PC-9 (cell line): ENCODE measurements around the gene TROAP. TPM values are rescaled to one million over a fixed set of nuclear protein-coding genes. Genes with fewer than 3 reads are reported as not detected.

Experiments
- BruUV-seq: library from RNA; stranded (reverse); fragments of 400-500 nt; replicated peaks from 2 replicates; lab custom pipeline; 2021; lab: Mats Ljungman, UMichigan
- CTCF ChIA-PET: fragments of 300-600 bp; sonication (Branson Sonifier 250); formaldehyde crosslinking; loops from one replicate; lab custom pipeline; 2022; ENCODE audit warnings: antibody characterized with exemption; lab: Charles Lee
- POLR2A ChIA-PET: fragments of 300-600 bp; sonication (Branson Sonifier 250); formaldehyde crosslinking; loops from one replicate; lab custom pipeline; 2022; ENCODE audit warnings: antibody characterized with exemption; ENCODE audit not compliant: unreplicated experiment; lab: Charles Lee
- DNase-seq, 2 experiments: peaks; one replicate each; pipeline versions ENCODE4 v3.0.0 to v3.0.0-alpha.2; 2015 to 2022; ENCODE audit warnings: mixed read lengths in 1 of 2
- H2AFZ ChIP-seq: fragments of 200-600 bp; sonication (generic); 2 replicates; pipeline ENCODE4 v1.8.1; 2017; ENCODE audit warnings: antibody characterized with exemption
- H3F3A ChIP-seq: fragments of 200-600 bp; sonication (generic); 2 replicates; pipeline ENCODE4 v1.8.1; 2017; ENCODE audit warnings: antibody characterized with exemption, mild to moderate bottlenecking, low read depth; ENCODE audit not compliant: insufficient read depth
- H3K27ac ChIP-seq: fragments of 200-600 bp; sonication (generic); 2 replicates; pipeline ENCODE4 v1.6.1; 2016; ENCODE audit warnings: mixed run types
- H3K27me3 ChIP-seq: fragments of 200-600 bp; sonication (generic); 2 replicates; pipeline ENCODE4 v1.6.1; 2016; ENCODE audit warnings: low read depth, mixed run types; ENCODE audit not compliant: insufficient read depth
- H3K36me3 ChIP-seq: fragments of 200-600 bp; sonication (generic); 2 replicates; pipeline ENCODE4 v1.6.1; 2016; ENCODE audit warnings: low read depth, mixed run types
- H3K4me1 ChIP-seq: fragments of 200-600 bp; sonication (generic); replicated peaks from 2 replicates; pipeline ENCODE4 v1.6.1; 2016; ENCODE audit warnings: mixed run types; ENCODE audit not compliant: insufficient read depth
- H3K4me2 ChIP-seq: fragments of 200-600 bp; sonication (generic); 2 replicates; pipeline ENCODE4 v1.6.1; 2017; ENCODE audit warnings: mixed run types
- H3K4me3 ChIP-seq: fragments of 200-600 bp; sonication (generic); 2 replicates; pipeline ENCODE4 v1.6.1; 2016; ENCODE audit warnings: mixed run types
- H3K79me2 ChIP-seq: fragments of 200-600 bp; sonication (generic); 2 replicates; pipeline ENCODE4 v1.6.1; 2017; ENCODE audit warnings: low read depth, mixed run types
- H3K9me2 ChIP-seq: fragments of 200-600 bp; sonication (generic); 2 replicates; pipeline ENCODE4 v1.8.1; 2017; ENCODE audit warnings: mild to moderate bottlenecking; ENCODE audit not compliant: insufficient read depth
- H3K9me3 ChIP-seq: fragments of 200-600 bp; sonication (generic); 2 replicates; pipeline ENCODE4 v1.8.1; 2016; ENCODE audit warnings: low read depth; ENCODE audit not compliant: insufficient read depth
- H4K20me1 ChIP-seq: fragments of 200-600 bp; sonication (generic); 2 replicates; pipeline ENCODE4 v1.8.1; 2017; ENCODE audit not compliant: insufficient read depth
- CTCF ChIP-seq: fragments of 200-600 bp; sonication (generic); conservative IDR thresholded peaks from 2 replicates; pipeline ENCODE4 v1.6.1; 2017; ENCODE audit warnings: mixed run types, antibody characterized with exemption, mild to moderate bottlenecking, moderate library complexity
- EZH2 ChIP-seq: fragments of 200-600 bp; sonication (generic); IDR thresholded peaks from 2 replicates; pipeline ENCODE4 v1.8.0; 2017; ENCODE audit warnings: antibody characterized with exemption, low read depth
- intact Hi-C: fragments of 100-400 bp; cut with micrococcal nuclease; formaldehyde crosslinking; loops from one replicate; pipeline ENCODE4 v1.10.0; 2022; ENCODE audit not compliant: unreplicated experiment
- total RNA-seq: library from RNA; stranded (reverse); gene quantifications from 2 replicates; pipeline ENCODE4 v1.2.3, GENCODE V29; 2021

The TROAP gene
- total RNA-seq, 1 experiment from 2014 or later, result 79.9 TPM

GRCh38 chr12:49335955-49336644 lies 13.0 kb downstream of the TROAP start:
- POLR2A ChIA-PET, result no interaction called here
- no peak overlapping the region for H3K4me2 ChIP-seq
- intact Hi-C loops, result no loop called here
- no TSS peak for BruUV-seq
- no peaks in the 10 kb centered on the region for H3K79me2 ChIP-seq
- no peaks in the 10 kb centered on the region; the same call in 1 of the 2 replicates for H3K27me3 ChIP-seq
- H3K4me1 ChIP-seq, result no peaks in the 10 kb centered on the region
- H3K27ac ChIP-seq, result no peak overlapping the region
- no peaks in the 10 kb centered on the region for H3K36me3 ChIP-seq
- no peak for TF ChIP-seq CTCF
- no peak for TF ChIP-seq EZH2
- no peak overlapping the region for H2AFZ ChIP-seq
- H3K9me3 ChIP-seq, result no peaks in the 10 kb centered on the region
- no peaks in the 10 kb centered on the region for H4K20me1 ChIP-seq
- peaks cover 20% of the 10 kb centered on the region; the same call in 1 of the 2 replicates for H3F3A ChIP-seq
- CTCF ChIA-PET, result interaction anchor here (1.5 kb wide), 1 partner anchor 12 kb away, joined by 6 read pairs; no protein-coding TSS in a partner anchor
- DNase-seq, result no peak
- no peaks in the 10 kb centered on the region for H3K9me2 ChIP-seq
- H3K4me3 ChIP-seq, result no peak overlapping the region

GRCh38 chr12:49336645-49337584 lies 13.9 kb downstream of the TROAP start, which contains the start of gene C1QL4:
C1QL4 (minus strand) TSS chr12:49337188; CDS start chr12:49336477, 711 bp downstream.
- Histone ChIP-seq H3F3A (peaks cover 13% of the 10 kb centered on the region; the same call in 1 of the 2 replicates), H3K9me2 (no peaks in the 10 kb centered on the region), H3K36me3 (no peaks in the 10 kb centered on the region), H4K20me1 (no peaks in the 10 kb centered on the region), H3K4me3 (no peak within 1 kb of the TSS), H3K27ac (no peak within 1 kb of the TSS), H3K79me2 (no peaks in the 10 kb centered on the region), H3K4me2 (peak within 1 kb of the TSS; percentile 42; the same call in 1 of the 2 replicates), H3K9me3 (no peaks in the 10 kb centered on the region), H3K27me3 (peaks cover 1% of the 10 kb centered on the region; the same call in 1 of the 2 replicates), H2AFZ (no peak within 1 kb of the TSS), H3K4me1 (no peaks in the 10 kb centered on the region)
- no TSS peak for BruUV-seq
- CTCF ChIA-PET, result interaction anchor here (1.5 kb wide), 1 partner anchor 11 kb away, joined by 6 read pairs; no protein-coding TSS in a partner anchor
- peak in 1 of 2 experiments; percentile 84 for DNase-seq
- POLR2A ChIA-PET, result no interaction called here
- TF ChIP-seq CTCF (peak; percentile 82), EZH2 (no peak)
- intact Hi-C loops, result no loop called here

DNA sequence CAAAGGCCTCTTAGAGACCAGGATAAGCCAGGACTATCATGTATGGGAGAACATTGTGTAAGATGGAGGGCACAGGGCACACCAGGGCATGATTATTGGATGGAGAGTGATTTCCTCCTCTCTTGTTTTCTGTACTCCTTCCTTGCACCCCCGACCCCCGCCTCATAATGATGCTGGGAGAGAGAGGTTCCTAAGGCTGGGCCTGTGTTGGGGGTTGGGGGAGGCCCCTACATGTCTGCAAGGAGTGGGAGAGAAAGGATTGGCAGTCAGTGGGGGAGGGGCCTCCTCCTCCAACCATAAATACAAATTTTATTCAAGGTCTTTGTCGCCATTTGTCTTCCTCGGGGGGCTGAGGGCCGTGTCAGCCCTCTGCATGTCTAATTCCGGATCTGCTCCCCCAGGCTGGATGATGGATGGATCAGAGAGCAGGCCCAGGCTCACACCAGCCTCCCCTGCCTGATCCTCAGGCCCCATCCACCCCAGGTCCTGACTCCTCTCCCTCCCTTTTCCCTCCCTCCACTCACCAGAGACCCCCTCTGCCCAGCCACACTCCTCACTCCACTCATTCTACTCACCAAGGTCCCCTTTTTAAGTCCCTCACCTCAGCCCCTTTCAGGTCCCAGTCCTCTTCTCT lies 15.9 kb downstream of the TROAP start:
- no peak for TF ChIP-seq CTCF
- TF ChIP-seq EZH2, result no peak
- CTCF ChIA-PET, result interaction anchor here (0.6 to 0.7 kb wide), 3 partner anchors 12 to 544 kb away, joined by 3 to 5 read pairs (median 5); no protein-coding TSS in a partner anchor
- H3K9me2 ChIP-seq, result no peaks in the 10 kb centered on the region

More for the DNA sequence above, 15.9 kb downstream of the TROAP start:
- BruUV-seq, result no TSS peak
- peaks cover 12% of the 10 kb centered on the region; the same call in 1 of the 2 replicates for H3F3A ChIP-seq
- H3K9me3 ChIP-seq, result no peaks in the 10 kb centered on the region
- H3K27ac ChIP-seq, result no peak overlapping the region
- H3K4me3 ChIP-seq, result no peak overlapping the region
- H3K79me2 ChIP-seq, result no peaks in the 10 kb centered on the region
- POLR2A ChIA-PET, result no interaction called here
- no peak for DNase-seq
- peaks cover 12% of the 10 kb centered on the region for H3K27me3 ChIP-seq
- no peak overlapping the region for H3K4me2 ChIP-seq
- H2AFZ ChIP-seq, result no peak overlapping the region
- no peaks in the 10 kb centered on the region for H3K36me3 ChIP-seq
- intact Hi-C loops, result no loop called here
- no peaks in the 10 kb centered on the region for H3K4me1 ChIP-seq
- H4K20me1 ChIP-seq, result no peaks in the 10 kb centered on the region
